Measurements from ENCODE around the gene CREBBP.

CREBBP gene

GRCh38 chr16:3690470-3690928, 190.0 kb downstream of the CREBBP start:
- in situ Hi-C loops (cut with HindIII; ENCODE audit: low sequenced_read_pairs), result no loop called here

GRCh38 chr16:3689731-3690130, 190.8 kb downstream of the CREBBP start:
- in situ Hi-C loops (cut with HindIII; ENCODE audit: low sequenced_read_pairs), result no loop called here

- in situ Hi-C loops (cut with HindIII; ENCODE audit: low sequenced_read_pairs), result no loop called here
These were observed 192.7 kb downstream of the CREBBP start for GRCh38 chr16:3687792-3688191.

GRCh38 chr16:3687021-3687420, 193.5 kb downstream of the CREBBP start:
- in situ Hi-C loops (cut with HindIII; ENCODE audit: low sequenced_read_pairs), result no loop called here

- in situ Hi-C loops (cut with HindIII; ENCODE audit: low sequenced_read_pairs), result no loop called here
These were observed 199.3 kb downstream of the CREBBP start for GRCh38 chr16:3681206-3681605.

GRCh38 chr16:3677994-3678393, 202.5 kb downstream of the CREBBP start:
- in situ Hi-C loops (cut with HindIII; ENCODE audit: low sequenced_read_pairs), result no loop called here

DNA sequence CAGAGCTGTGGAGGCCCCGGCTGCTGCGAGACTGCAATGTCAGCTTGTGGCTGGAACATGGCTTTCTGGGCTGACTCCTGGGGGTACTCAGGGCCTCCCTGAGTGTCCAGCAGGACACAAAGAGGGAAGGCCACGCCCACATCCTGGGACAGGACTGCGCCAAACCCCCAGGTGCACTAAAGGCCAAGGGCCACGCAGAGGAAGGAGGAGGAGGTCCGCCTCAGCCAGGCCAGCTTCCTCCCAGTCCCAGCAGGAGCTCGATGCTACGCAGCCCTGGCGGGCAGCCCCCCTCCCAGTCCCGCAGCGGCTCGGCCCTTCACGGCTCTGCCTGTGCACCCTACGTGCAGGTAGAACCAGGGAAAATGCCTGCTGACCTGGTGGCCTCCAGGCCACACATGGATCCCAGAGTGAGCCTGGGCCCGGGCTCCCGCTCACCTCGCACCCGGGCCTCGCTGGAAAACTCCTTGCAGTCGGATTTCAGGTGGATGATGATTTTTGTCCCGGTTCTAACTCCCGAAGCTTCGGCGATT, 204.8 kb downstream of the CREBBP start:
- in situ Hi-C loops (cut with HindIII; ENCODE audit: low sequenced_read_pairs), result no loop called here

All from DLD1 (cell line).